ENCODE results near the gene ARHGEF16.

ARHGEF16 gene

GRCh38 chr1:3504151-3504821 lies 49.8 kb downstream of the ARHGEF16 start:
- DNase-seq = no peak

- DNase-seq = no peak
Observed at GRCh38 chr1:3504822-3505153, 50.3 kb downstream of the ARHGEF16 start.

DNA sequence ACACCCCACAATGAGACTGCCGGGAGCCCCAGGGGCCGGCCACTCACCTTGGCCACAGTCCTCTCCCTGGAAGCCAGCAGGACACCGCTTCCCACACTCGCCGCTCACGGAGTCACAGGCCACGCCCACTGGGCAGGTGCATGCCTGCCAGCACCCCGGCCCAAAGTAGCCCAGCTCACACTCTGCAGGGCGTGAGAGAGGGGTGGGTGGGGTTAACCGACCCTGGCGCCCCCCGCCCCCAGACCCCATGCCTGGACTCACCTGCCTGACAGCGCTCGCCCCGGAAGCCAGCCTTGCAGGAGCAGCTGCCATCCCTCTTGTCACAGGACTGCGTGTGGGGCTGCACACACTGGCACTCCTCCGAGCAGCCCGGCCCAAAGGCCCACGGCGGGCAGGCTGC lies 50.7 kb downstream of the ARHGEF16 start:
- no peak for DNase-seq

GRCh38 chr1:3506041-3506440 lies 51.6 kb downstream of the ARHGEF16 start:
- DNase-seq = no peak

DNA sequence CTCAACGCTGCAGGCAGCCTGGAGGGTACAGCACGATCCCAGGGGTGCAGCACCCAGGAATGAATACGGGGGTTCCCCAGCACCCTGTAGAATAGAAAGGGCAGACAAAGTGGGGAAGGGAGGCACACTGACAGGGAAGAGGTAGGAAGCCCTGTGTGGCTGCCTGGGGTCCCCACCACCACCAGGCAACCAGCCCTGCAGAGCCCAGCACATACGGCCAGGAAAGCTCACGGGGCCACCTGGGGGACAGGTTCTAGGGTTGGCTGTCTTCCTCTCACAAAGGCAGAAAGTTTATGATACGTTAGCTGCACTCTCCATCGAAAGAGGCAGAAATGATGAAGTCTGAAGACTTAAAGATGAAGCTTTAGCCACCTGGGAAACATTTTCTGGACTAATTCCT lies 52.5 kb downstream of the ARHGEF16 start:
- DNase-seq = no peak

DNA sequence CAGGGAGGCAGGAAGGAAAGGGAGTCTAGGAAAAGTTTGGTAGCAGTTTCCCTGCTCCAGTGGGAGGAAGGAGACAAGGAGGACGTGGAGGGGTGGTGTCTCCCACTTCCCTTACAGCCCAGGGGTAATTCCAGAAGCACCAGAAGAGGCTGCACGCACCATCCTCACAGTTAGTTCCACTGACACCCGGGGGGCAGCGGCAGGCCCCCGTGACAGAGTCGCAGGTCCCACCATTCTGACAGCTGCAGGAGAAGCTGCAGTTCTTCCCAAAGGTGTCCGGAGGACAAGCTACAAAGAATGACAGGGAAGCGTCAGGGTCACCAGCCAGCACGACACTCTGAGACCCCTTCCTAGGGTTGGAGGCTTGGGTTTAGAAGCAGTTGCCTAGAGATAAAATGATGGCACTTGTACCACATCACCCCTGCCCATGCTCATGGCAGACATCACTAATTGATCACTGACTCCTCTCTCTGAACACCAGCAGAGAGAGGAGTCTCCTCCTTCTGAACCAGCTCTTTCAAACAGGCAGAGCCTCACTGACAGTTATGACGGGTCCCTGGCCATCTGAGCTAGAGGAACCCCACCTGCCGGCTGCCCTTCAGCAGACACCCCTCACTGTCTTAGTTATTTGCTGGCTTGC lies 53.3 kb downstream of the ARHGEF16 start:
- DNase-seq = no peak

- DNase-seq = no peak
Observed at GRCh38 chr1:3508757-3509415, 54.4 kb downstream of the ARHGEF16 start.

DNA sequence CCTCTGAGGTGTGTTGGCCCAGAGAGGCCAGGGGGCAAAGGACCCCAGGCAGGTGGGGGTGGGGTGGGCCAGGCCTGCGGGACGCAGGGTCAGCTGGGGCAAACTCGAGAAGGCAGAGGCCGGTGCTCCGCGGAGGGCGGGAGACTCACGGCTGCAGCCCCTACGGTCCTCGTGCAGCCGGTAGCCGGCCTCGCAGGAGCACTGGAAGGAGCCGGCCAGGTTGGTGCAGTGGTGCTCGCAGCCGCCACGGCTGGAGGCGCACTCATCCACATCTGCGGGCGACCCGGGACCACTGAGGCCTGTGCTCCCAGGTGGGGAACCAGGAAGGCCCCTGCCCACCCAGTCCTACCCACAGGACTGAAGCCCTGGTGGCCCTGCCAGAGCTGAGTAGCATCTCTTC lies 55.3 kb downstream of the ARHGEF16 start:
- DNase-seq = no peak

DNA sequence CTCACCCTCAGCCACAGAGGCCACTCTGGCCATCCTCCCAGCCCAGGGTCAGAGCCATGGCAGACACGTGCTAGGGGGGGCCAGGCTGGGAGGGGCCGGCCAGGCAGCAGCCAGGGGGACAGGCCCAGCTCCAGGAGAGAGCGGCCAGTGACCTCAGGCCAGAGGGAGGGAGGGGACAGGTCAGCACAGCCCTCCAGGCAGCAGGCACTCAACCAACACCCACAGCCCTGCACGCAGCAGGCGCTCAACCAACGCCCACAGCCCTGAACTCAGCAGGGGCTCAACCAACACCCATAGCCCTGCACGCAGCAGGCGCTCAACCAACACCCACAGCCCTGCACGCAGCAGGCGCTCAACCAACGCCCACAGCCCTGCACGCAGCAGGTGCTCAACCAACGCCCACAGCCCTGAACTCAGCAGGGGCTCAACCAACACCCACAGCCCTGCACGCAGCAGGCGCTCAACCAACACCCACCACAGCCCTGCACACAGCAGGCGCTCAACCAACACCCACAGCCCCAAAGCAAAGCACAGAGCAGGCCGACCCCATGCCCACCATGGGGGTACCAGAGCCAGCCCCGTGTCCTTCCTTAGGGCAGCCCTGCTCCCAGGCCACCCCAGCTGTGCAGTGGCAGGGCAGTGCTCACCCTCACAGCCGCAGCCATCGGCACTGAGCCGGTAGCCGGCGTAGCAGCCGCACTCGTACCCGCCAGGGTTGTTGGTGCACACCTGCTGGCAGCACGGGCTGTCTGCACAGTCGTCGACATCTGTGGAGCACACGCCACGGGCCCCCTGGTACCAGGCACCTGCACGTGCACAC lies 55.9 kb downstream of the ARHGEF16 start:
- no peak for DNase-seq

DNA sequence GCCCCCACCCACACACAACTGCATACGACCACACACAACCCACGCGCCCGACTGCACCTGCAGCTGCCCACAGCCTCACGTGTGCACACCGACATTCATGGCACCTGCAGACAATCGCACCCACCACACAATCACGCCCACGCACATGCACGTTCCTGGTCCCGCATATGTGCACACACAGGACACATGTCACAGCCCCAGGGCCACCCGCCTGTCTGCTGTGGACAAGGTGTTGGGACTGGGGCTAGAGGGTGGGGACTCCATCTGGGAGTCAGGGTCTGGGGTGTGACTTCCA lies 56.4 kb downstream of the ARHGEF16 start:
- no peak for DNase-seq

DNA sequence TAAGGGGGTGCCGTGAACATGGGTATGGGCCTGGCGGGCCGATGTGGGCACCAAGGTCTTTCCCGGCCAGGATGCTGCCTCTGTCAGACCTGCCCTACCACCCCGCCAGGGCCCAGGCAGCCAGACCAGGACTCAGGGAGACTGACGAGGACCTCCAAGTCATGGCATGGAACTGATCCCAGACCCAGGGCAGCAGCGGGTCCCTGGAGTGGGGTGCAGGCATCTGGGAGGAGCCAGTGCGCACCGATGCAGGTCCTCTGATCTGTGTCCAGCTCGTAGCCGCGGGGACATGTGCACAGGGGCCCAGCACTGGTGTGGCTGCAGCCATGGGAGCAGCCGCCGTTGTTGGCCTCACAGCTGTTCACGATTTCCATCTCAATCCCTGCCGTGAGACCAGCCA lies 56.8 kb downstream of the ARHGEF16 start:
- no peak for DNase-seq

- DNase-seq = no peak
Observed at GRCh38 chr1:3511856-3512255, 57.4 kb downstream of the ARHGEF16 start.

DNA sequence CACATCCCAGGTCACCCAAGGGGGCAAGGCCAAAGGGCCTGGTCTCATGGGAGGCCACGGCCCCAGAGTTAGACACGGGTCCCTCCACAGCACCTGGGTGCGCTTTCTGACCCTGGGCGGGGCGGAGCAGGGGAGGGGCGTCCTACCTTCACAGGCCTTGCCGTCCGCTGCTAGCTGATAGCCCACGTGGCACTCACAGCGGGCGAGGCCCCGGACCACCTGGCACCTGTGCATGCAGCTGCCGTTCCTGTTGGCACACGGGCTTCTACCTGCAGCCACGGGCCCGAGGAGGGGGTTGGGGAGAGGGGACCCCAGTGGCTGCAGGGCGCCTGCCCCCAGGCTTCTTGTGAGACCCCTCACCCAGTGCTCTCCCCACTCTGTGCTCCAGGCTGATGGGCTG lies 59.9 kb downstream of the ARHGEF16 start:
- DNase-seq = no peak

- DNase-seq = no peak
Observed at GRCh38 chr1:3515272-3515671, 60.8 kb downstream of the ARHGEF16 start.

GRCh38 chr1:3515774-3516480 lies 61.5 kb downstream of the ARHGEF16 start:
- no peak for DNase-seq

DNA sequence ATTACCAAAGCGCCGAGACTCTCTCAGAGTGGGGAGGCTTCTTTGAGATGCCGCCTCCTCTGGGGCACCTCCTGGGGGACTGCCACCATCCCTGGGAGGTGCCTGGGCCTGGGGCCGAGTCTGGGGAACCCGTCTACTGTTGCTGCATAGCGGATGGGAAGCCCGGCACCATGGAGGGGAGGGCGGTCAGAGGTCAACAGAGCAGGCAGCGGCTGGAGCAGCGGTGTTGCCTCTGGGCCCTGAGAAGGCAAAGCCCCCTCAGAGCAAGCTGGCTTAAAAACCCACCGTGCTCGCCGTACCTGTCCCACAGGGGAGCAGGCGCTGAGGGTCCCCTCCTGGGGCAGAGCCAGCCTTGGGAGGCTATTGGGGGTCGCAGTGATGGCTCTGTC lies 62.0 kb downstream of the ARHGEF16 start:
- no peak for DNase-seq

DNA sequence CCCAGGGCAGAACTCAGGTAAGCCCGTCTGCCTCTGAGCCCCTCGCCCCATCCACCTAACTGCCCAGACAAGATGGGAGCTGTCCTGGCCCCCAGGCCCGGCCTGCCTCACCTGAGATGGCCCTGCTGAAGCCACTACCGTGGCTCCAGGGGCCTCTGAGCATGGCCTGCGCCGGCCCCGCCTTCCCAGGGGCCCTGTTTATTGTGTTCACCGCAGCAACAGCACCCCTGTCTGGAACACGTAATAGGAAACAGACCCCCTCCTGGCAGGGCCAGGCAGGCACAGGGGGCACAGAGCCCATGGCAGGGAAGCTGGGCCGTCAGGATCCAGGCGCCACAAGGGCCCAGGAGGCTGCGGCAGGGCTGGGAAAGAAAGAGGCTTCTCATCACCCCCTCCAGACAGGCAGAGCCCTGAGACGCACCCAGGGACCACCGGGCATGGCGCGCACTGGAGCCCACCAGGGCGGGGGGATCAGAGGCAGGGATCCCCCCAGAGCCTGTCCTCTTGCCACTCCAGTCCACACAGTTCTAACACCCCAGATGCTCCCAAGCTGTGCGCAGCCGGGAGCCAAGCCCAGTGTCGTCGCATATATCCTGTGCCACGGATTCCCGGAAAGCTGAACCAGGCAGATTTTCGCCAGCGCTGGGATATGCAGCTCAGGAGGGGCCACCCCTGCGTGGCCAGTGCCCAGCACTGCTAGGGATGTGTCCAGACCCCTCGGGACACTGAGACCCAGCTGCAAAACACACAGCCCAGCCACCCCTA lies 62.6 kb downstream of the ARHGEF16 start:
- DNase-seq = no peak

DNA sequence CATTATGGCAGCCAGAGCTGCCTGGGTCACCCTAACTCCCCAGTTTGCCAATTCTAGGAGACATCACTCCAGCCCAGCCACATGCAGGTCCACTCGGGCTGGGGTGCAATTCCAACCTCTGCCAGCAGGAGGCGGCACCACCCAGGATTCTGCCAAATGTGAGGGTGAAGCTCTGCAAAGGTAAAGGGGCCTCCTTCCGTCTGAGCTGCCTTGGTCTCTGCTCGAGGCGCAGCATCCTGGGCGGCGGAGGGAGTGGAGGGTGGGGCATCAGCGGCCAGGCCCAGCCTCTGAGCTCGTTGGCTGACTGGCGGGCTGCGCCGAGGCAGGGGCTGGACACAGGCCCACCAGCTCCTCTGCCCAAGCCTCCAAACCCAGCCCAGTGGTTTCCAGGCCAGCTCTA lies 63.8 kb downstream of the ARHGEF16 start:
- no peak for DNase-seq

- DNase-seq = no peak
Observed at GRCh38 chr1:3518756-3519155, 64.3 kb downstream of the ARHGEF16 start.

DNA sequence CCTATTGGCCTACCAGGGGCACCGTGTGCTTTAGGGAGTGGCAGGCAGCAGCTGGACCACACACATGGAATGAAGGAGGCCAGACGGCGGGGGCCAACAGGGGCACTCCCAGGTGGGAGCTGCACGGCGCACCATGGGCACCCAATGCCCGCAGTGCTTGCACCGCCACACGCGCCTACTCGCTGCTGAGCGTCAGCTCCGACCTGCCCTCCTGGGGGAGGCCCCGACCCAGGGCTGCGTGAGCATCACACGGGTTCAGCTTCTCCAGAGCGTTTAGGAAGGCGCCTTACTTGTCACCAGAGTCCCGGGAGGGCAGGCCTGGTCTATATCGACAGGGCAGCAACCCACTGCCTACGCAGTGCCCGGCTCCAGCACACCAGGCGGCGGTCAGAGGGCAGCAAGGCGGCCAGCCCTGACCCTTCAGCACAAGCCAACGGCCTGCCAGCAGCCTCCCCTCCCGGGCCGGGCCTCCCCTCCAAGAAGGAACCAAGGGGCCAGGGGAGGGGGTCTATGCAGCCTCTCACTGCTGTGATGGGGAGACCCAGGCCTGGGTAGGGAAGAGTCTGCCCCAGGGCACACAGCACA lies 64.9 kb downstream of the ARHGEF16 start:
- DNase-seq = no peak

DNA sequence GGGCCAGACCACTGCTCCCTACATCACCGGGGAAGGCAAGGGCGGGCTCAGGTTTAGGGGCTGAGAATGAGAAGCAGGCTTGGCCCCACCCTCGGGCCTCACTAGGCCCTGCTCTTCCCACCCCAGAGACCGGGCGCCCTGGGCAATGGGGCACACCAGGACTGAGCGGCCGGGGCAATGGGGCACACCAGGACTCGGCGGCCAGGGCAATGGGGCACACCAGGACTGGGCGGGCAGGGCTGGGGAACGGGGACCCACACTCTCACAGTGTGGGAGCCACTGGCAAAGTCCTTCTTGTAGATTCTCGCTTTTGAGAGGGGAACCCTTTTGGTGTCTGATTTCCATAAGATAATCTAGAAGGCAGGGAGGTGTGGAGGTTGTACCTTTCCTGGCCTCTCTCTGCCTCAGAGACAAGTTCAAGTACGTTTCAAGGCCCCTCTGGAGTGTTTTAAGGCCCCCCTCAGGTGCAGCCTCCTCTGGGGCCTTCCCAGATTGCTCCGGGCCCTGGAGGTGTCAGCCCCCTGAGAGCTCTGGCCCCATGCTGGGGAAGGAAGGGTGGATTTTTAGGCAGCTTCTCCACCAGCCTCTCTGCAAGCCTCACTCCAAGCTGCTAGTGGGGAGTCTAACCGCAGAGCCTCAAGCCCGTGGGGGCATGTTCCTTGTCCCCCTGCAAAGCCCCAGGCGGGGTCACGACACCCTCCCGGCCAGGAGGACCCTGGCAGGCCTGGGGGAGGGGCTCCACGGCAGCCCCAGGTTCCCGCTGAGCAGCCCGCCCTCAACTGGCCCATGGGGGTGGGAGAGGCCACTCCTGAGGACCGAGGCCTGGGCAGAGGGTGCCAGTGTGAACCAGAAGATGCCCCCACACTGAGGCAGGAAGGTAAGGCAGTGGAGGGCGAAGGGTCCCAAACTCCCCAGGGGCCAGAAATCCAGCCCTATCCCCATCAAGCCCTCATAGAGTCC lies 66.2 kb downstream of the ARHGEF16 start:
- no peak for DNase-seq

Data from activated CD4-positive, alpha-beta T cell treated with anti-CD3 and anti-CD28 coated beads for 1 hour (primary cell).